ENCODE results near the gene TSPAN4. TPM values are rescaled to one million over a fixed set of nuclear protein-coding genes. Genes with fewer than 3 reads are reported as not detected.

Gene TSPAN4
- total RNA-seq, 2 experiments from 2014 or later: 4.4 to 4.5 TPM

GRCh38 chr11:810040-810567, 32.5 kb upstream of the TSPAN4 start:
- DNase-seq: no peak

GRCh38 chr11:811446-812245, 31.0 kb upstream of the TSPAN4 start:
- ChIA-PET CTCF (interaction anchor here (0.8 to 1.5 kb wide), 2 partner anchors 8 to 11 kb away, joined by 3 to 4 read pairs; partner anchors contain the start of gene PNPLA2), POLR2A (interaction anchor here (0.7 to 1.5 kb wide), 9 partner anchors 9 to 31 kb away, joined by 3 to 6 read pairs (median 4); partner anchors contain the start of genes CRACR2B, POLR2L and TSPAN4)
- H3K36me3 Mint-ChIP-seq (ENCODE audit: low read depth): peaks cover 30% of the 10 kb centered on the region
- peaks cover 38% of the 10 kb centered on the region for H3K4me1 Mint-ChIP-seq
- H3K4me3 Mint-ChIP-seq: peak overlapping the region; percentile 92
- H3K27me3 Mint-ChIP-seq: no peaks in the 10 kb centered on the region
- H3K27ac Mint-ChIP-seq: peak overlapping the region; percentile 79
- DNase-seq: no peak
- H3K9me3 Mint-ChIP-seq: no peaks in the 10 kb centered on the region

More at GRCh38 chr11:810040-810567, 32.5 kb upstream of the TSPAN4 start:
- H3K27me3 Mint-ChIP-seq: no peaks in the 10 kb centered on the region
- CTCF ChIA-PET: interaction anchor here (1.2 to 2.1 kb wide), 2 partner anchors 10 to 32 kb away, joined by 3 to 8 read pairs; partner anchors contain the start of gene PNPLA2
- H3K4me1 Mint-ChIP-seq: peaks cover 45% of the 10 kb centered on the region
- H3K9me3 Mint-ChIP-seq: no peaks in the 10 kb centered on the region
- peak overlapping the region; percentile 92 for H3K4me3 Mint-ChIP-seq
- H3K36me3 Mint-ChIP-seq (ENCODE audit: low read depth): peaks cover 30% of the 10 kb centered on the region
- H3K27ac Mint-ChIP-seq: peak overlapping the region; percentile 98
- POLR2A ChIA-PET: interaction anchor here (0.6 to 2.3 kb wide), 19 partner anchors 9 to 573 kb away, joined by 3 to 62 read pairs (median 4); partner anchors contain the start of genes CD151, CEND1, CRACR2B and DEAF1

GRCh38 chr11:812390-812789, 30.3 kb upstream of the TSPAN4 start:
- Mint-ChIP-seq H3K9me3 (no peaks in the 10 kb centered on the region), H3K4me3 (no peak overlapping the region), H3K4me1 (peaks cover 37% of the 10 kb centered on the region), H3K27me3 (no peaks in the 10 kb centered on the region), H3K36me3 (ENCODE audit: low read depth) (peaks cover 30% of the 10 kb centered on the region), H3K27ac (peak overlapping the region; percentile 7)
- ChIA-PET POLR2A (interaction anchor here (0.8 to 1.3 kb wide), 3 partner anchors 8 to 15 kb away, joined by 4 to 5 read pairs (median 4); partner anchors contain the start of gene CRACR2B), CTCF (interaction anchor here (0.8 kb wide), 1 partner anchor 10 kb away, joined by 3 read pairs; no protein-coding TSS in a partner anchor)
- DNase-seq: no peak

GRCh38 chr11:813072-813455, 29.6 kb upstream of the TSPAN4 start:
- Mint-ChIP-seq H3K9me3 (no peaks in the 10 kb centered on the region), H3K36me3 (ENCODE audit: low read depth) (peaks cover 30% of the 10 kb centered on the region), H3K4me1 (peaks cover 32% of the 10 kb centered on the region), H3K27ac (no peak overlapping the region), H3K27me3 (no peaks in the 10 kb centered on the region), H3K4me3 (no peak overlapping the region)
- DNase-seq: no peak
- POLR2A ChIA-PET: interaction anchor here (1.3 kb wide), 1 partner anchor 13 kb away, joined by 4 read pairs; no protein-coding TSS in a partner anchor
- CTCF ChIA-PET: no interaction called here

- Mint-ChIP-seq H3K36me3 (ENCODE audit: low read depth) (peaks cover 30% of the 10 kb centered on the region), H3K4me1 (peaks cover 28% of the 10 kb centered on the region), H3K27me3 (no peaks in the 10 kb centered on the region), H3K4me3 (no peak overlapping the region), H3K27ac (no peak overlapping the region), H3K9me3 (no peaks in the 10 kb centered on the region)
- no peak for DNase-seq
- ChIA-PET POLR2A (interaction anchor here (1.3 kb wide), 1 partner anchor 13 kb away, joined by 4 read pairs; no protein-coding TSS in a partner anchor), CTCF (interaction anchor here (0.7 kb wide), 1 partner anchor 10 kb away, joined by 3 read pairs; no protein-coding TSS in a partner anchor)
These were observed 29.1 kb upstream of the TSPAN4 start for GRCh38 chr11:813456-814096.

GRCh38 chr11:815675-816432, 26.8 kb upstream of the TSPAN4 start:
- H3K9me3 Mint-ChIP-seq: no peaks in the 10 kb centered on the region
- ChIA-PET CTCF (no interaction called here), POLR2A (no interaction called here)

GRCh38 chr11:816433-816779, 26.2 kb upstream of the TSPAN4 start:
- no peak overlapping the region for H3K4me3 Mint-ChIP-seq

More at GRCh38 chr11:815675-816432, 26.8 kb upstream of the TSPAN4 start:
- peaks cover 21% of the 10 kb centered on the region for H3K4me1 Mint-ChIP-seq
- no peaks in the 10 kb centered on the region for H3K27me3 Mint-ChIP-seq
- no peak overlapping the region for H3K4me3 Mint-ChIP-seq
- DNase-seq: no peak
- peaks cover 23% of the 10 kb centered on the region for H3K36me3 Mint-ChIP-seq (ENCODE audit: low read depth)
- no peak overlapping the region for H3K27ac Mint-ChIP-seq

GRCh38 chr11:818396-819128, 24.1 kb upstream of the TSPAN4 start, which contains the start of gene PNPLA2:
Gene PNPLA2 (plus strand): TSS chr11:818914. CDS start chr11:819719, 805 bp downstream.
- ChIA-PET CTCF (interaction anchor here (1.2 to 2.0 kb wide), 4 partner anchors 7 to 369 kb away, joined by 3 to 8 read pairs (median 4); partner anchors contain the start of genes DEAF1, PTDSS2, RPLP2 and TMEM80), POLR2A (interaction anchor here (1.0 to 5.2 kb wide), 10 partner anchors 8 to 29 kb away, joined by 3 to 74 read pairs (median 8); partner anchors contain the start of genes CD151, CRACR2B, PIDD1 and POLR2L)
- H3K27ac Mint-ChIP-seq: peak within 1 kb of the TSS; percentile 47
- no peaks in the 10 kb centered on the region for H3K27me3 Mint-ChIP-seq
- H3K4me1 Mint-ChIP-seq: peaks cover 15% of the 10 kb centered on the region
- DNase-seq: no peak
- H3K4me3 Mint-ChIP-seq: peak within 1 kb of the TSS; percentile 74
- no peaks in the 10 kb centered on the region for H3K9me3 Mint-ChIP-seq
- peaks cover 4% of the 10 kb centered on the region for H3K36me3 Mint-ChIP-seq (ENCODE audit: low read depth)

More at GRCh38 chr11:816433-816779, 26.2 kb upstream of the TSPAN4 start:
- Mint-ChIP-seq H3K27ac (no peak overlapping the region), H3K36me3 (ENCODE audit: low read depth) (peaks cover 17% of the 10 kb centered on the region), H3K9me3 (no peaks in the 10 kb centered on the region), H3K4me1 (peaks cover 21% of the 10 kb centered on the region), H3K27me3 (no peaks in the 10 kb centered on the region)
- DNase-seq: no peak
- ChIA-PET CTCF (no interaction called here), POLR2A (interaction anchor here (0.6 kb wide), 1 partner anchor 19 kb away, joined by 3 read pairs; no protein-coding TSS in a partner anchor)

GRCh38 chr11:819129-819931, 23.3 kb upstream of the TSPAN4 start:
- peaks cover 15% of the 10 kb centered on the region for H3K4me1 Mint-ChIP-seq
- H3K36me3 Mint-ChIP-seq (ENCODE audit: low read depth): no peaks in the 10 kb centered on the region
- ChIA-PET CTCF (interaction anchor here (1.0 to 2.0 kb wide), 5 partner anchors 8 to 370 kb away, joined by 3 to 8 read pairs (median 3); partner anchors contain the start of genes DEAF1, PTDSS2, RPLP2 and TMEM80), POLR2A (interaction anchor here (0.9 to 5.2 kb wide), 13 partner anchors 7 to 204 kb away, joined by 3 to 74 read pairs (median 4); partner anchors contain the start of genes CD151, CRACR2B, IRF7 and PIDD1)
- peak overlapping the region; percentile 74 for H3K4me3 Mint-ChIP-seq
- H3K27me3 Mint-ChIP-seq: no peaks in the 10 kb centered on the region
- H3K9me3 Mint-ChIP-seq: no peaks in the 10 kb centered on the region
- H3K27ac Mint-ChIP-seq: peak overlapping the region; percentile 47
- DNase-seq: peak; percentile 91

- ChIA-PET POLR2A (interaction anchor here (0.7 to 5.2 kb wide), 11 partner anchors 8 to 204 kb away, joined by 3 to 74 read pairs (median 5); partner anchors contain the start of genes CD151, CRACR2B, IRF7 and PIDD1), CTCF (interaction anchor here (1.0 to 2.0 kb wide), 4 partner anchors 9 to 370 kb away, joined by 3 to 8 read pairs (median 4); partner anchors contain the start of genes PTDSS2, RPLP2 and TSPAN4)
- peaks cover 15% of the 10 kb centered on the region for H3K4me1 Mint-ChIP-seq
- H3K27me3 Mint-ChIP-seq: no peaks in the 10 kb centered on the region
- H3K9me3 Mint-ChIP-seq: no peaks in the 10 kb centered on the region
- peak overlapping the region; percentile 72 for H3K27ac Mint-ChIP-seq
- peak overlapping the region; percentile 74 for H3K4me3 Mint-ChIP-seq
- H3K36me3 Mint-ChIP-seq (ENCODE audit: low read depth): peaks cover 4% of the 10 kb centered on the region
- peak; percentile 95 for DNase-seq
These were observed 22.6 kb upstream of the TSPAN4 start for GRCh38 chr11:819943-820649.

Measured in activated CD4-positive, alpha-beta memory T cell treated with anti-CD3 and anti-CD28 coated beads, Interleukin-2, amount 10 ng/mL, durations not matched to agents 7 days and 5 days (primary cell).